Calu3 (cell line): ENCODE data around the gene ARSG. TPM values are rescaled to one million over a fixed set of nuclear protein-coding genes. Genes with fewer than 3 reads are reported as not detected.

Experiments
- BruUV-seq: library from RNA; stranded (reverse); fragments of 400-500 nt; replicated peaks from 2 replicates; lab custom pipeline; 2021; lab: Mats Ljungman, UMichigan
- CTCF ChIA-PET: fragments of 300-600 bp; sonication (Branson Sonifier 250); formaldehyde crosslinking; loops from one replicate; lab custom pipeline; 2022; ENCODE audit warnings: antibody characterized with exemption; lab: Charles Lee
- DNase-seq: peaks from one replicate; pipeline ENCODE4 v3.0.0; 2022
- H3K27ac Mint-ChIP-seq: one replicate; pipeline ENCODE4 v1.8.0; 2022; ENCODE audit warnings: mixed read lengths; ENCODE audit not compliant: unreplicated experiment
- H3K27me3 Mint-ChIP-seq: one replicate; pipeline ENCODE4 v1.8.0; 2022; ENCODE audit warnings: mixed read lengths; ENCODE audit not compliant: unreplicated experiment
- H3K36me3 Mint-ChIP-seq: one replicate; pipeline ENCODE4 v1.8.0; 2022; ENCODE audit warnings: mild to moderate bottlenecking, moderate library complexity, mixed read lengths; ENCODE audit not compliant: insufficient read depth, unreplicated experiment
- H3K4me1 Mint-ChIP-seq: one replicate; pipeline ENCODE4 v1.8.0; 2022; ENCODE audit warnings: mild to moderate bottlenecking, low read depth, mixed read lengths; ENCODE audit not compliant: unreplicated experiment
- H3K4me3 Mint-ChIP-seq: one replicate; pipeline ENCODE4 v1.8.0; 2022; ENCODE audit warnings: mild to moderate bottlenecking, low read depth, moderate library complexity, mixed read lengths; ENCODE audit not compliant: unreplicated experiment
- H3K9me3 Mint-ChIP-seq: one replicate; pipeline ENCODE4 v1.8.0; 2022; ENCODE audit warnings: low read depth, mixed read lengths; ENCODE audit not compliant: unreplicated experiment
- intact Hi-C: fragments of 100-400 bp; cut with micrococcal nuclease; formaldehyde crosslinking; loops from one replicate; pipeline ENCODE4 v1.10.0; 2022; ENCODE audit not compliant: unreplicated experiment
- total RNA-seq: library from RNA; stranded (reverse); gene quantifications from 2 replicates; pipeline ENCODE4 v1.2.3, GENCODE V29; 2022
- TF ChIP-seq, protein P1 (sequence below): fragments of 200-600 bp; IDR thresholded peaks from one replicate; pipeline ENCODE4 v1.8.0; 2022; ENCODE audit warnings: antibody characterized with exemption; ENCODE audit not compliant: unreplicated experiment

The ARSG gene
- total RNA-seq, 1 experiment from 2014 or later = 1.4 TPM

DNA sequence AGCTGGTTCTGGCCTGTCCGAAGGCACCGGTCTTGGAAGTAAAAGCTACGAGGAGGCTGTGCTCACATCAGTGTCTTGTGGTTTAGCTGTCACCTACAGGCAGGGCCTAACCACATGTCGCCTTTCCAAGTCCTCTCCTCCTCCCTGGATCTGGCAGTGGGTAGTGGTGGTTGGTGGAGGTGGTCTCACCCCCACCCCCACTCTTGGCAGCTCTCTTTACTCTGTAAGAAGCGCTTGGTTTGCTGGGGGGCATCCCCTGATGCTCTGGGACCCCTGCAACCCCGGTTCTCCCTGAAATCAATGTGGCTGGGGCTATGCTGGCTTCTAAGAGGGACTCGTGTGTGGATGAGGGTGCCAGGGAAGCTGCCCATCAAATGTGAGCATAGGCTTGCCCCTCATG lies 97.7 kb downstream of the ARSG start:
- Mint-ChIP-seq H3K9me3 (no peaks in the 10 kb centered on the region), H3K27me3 (peaks cover 1% of the 10 kb centered on the region), H3K36me3 (no peaks in the 10 kb centered on the region), H3K4me3 (no peak overlapping the region), H3K4me1 (peaks cover 8% of the 10 kb centered on the region), H3K27ac (no peak overlapping the region)
- TF ChIP-seq, protein P1, sequence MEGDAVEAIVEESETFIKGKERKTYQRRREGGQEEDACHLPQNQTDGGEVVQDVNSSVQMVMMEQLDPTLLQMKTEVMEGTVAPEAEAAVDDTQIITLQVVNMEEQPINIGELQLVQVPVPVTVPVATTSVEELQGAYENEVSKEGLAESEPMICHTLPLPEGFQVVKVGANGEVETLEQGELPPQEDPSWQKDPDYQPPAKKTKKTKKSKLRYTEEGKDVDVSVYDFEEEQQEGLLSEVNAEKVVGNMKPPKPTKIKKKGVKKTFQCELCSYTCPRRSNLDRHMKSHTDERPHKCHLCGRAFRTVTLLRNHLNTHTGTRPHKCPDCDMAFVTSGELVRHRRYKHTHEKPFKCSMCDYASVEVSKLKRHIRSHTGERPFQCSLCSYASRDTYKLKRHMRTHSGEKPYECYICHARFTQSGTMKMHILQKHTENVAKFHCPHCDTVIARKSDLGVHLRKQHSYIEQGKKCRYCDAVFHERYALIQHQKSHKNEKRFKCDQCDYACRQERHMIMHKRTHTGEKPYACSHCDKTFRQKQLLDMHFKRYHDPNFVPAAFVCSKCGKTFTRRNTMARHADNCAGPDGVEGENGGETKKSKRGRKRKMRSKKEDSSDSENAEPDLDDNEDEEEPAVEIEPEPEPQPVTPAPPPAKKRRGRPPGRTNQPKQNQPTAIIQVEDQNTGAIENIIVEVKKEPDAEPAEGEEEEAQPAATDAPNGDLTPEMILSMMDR = no peak
- intact Hi-C loops = no loop called here
- no peak for DNase-seq
- CTCF ChIA-PET = no interaction called here
- no TSS peak for BruUV-seq

DNA sequence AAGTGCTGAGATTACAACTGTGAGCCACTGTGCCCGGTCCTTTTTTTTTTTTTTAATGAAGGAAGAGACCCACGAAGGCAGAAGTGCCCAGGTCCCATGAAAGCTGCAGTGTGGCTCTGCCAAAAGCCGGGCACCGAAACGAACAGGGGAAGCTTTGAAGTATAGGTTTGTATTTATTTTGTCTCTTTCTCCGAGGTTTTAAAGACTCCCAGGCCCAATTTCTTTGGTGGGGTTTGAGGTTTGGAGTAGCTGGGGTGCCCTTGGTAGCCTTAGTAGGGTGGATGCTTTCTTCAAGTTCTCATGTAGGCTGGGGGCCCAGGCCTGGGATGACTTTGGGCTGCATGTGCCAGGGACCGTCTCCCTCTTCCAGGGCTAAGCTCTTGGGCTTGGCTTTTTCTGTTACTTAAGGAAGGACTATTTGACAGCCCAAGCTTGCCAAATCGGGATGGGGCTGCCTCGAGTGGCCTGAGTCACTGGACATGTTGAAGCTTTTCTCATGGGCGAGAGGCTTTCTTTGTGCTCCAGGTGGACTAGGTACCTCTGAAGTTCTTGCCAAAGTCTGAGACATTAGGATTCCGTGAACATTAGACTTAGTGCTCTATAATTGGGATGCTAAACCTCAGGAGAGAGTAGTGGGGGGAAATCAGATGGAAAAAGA lies 99.7 kb downstream of the ARSG start:
- no peaks in the 10 kb centered on the region for H3K27me3 Mint-ChIP-seq
- intact Hi-C loops = no loop called here
- CTCF ChIA-PET = interaction anchor here (0.7 kb wide), 1 partner anchor 8 kb away, joined by 5 read pairs; no protein-coding TSS in a partner anchor

DNA sequence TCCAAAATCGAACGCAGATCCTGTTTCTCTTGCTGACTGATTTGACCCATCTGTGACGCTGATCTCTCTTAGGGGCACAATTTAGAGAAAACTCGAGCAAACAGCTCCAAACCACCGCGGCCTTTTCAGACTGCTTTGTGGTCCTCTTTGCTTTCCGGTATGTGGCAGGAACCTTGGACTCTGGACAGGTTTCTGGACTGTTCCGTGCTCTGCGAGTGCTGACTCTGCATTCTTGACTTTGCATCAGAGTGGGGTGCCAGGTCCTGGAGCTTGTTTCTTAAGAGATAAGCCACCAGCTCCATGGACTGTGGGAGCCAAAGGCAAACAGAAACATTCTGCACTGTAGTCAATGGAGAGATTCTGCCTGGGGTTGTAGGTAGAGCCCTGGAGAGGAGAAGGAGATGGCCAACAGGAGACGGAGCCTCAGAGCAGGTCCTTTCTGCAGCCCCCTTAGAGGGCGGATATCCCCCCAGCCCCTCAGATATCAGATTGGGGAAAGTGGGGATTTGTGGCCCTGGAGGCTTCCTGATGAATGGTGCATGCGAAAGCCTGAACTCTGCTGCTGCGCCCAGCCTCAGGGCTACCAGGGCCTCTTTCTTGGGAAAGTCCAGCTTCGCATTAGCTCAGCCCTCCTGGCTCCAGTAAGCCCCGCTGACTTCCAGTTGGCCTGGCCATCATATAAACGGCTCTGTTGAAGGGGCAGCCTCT lies 100.4 kb downstream of the ARSG start:
- no TSS peak for BruUV-seq
- intact Hi-C loops = no loop called here
- no peak for DNase-seq

More for the DNA sequence above, 99.7 kb downstream of the ARSG start:
- Mint-ChIP-seq H3K36me3 (no peaks in the 10 kb centered on the region), H3K4me1 (peaks cover 8% of the 10 kb centered on the region), H3K27ac (no peak overlapping the region), H3K9me3 (peaks cover 3% of the 10 kb centered on the region), H3K4me3 (no peak overlapping the region)
- BruUV-seq = no TSS peak
- TF ChIP-seq, protein P1 = no peak
- DNase-seq = no peak

DNA sequence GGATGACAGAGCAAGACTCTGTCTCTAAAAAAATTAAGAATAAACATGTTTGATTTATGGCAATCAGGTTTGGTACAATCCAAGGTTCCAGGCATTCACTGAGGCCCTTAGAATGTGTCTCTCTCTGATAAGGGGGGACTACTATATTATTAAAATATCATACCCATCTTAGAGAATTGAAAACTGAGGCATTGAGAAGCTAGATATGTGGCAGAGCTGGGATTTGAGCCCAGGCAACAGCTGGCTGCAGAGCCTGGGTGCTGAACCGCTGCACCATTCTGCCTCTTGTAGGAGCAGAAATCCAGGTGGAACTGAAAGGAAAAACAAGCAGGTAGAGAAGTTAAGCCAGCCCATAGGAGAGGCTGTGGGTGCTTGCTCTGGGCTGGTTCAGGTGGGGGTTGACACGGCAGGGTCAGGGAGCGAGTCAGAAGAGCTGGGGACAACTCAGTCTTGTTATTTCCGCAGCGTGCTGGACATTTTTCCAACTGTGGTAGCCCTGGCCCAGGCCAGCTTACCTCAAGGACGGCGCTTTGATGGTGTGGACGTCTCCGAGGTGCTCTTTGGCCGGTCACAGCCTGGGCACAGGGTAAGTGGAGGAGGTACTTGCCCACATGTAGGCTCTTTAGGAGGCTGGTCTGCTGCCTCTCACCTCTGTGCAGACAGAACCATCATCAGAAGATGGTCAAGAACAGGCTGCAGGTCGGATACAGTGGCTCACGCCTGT lies 103.5 kb downstream of the ARSG start:
- Mint-ChIP-seq H3K36me3 (no peaks in the 10 kb centered on the region), H3K27ac (no peak overlapping the region), H3K4me3 (no peak overlapping the region), H3K9me3 (peaks cover 3% of the 10 kb centered on the region), H3K27me3 (no peaks in the 10 kb centered on the region), H3K4me1 (no peaks in the 10 kb centered on the region)
- no TSS peak for BruUV-seq
- intact Hi-C loops = no loop called here
- DNase-seq = no peak
- CTCF ChIA-PET = no interaction called here
- TF ChIP-seq, protein P1 = no peak

More for the DNA sequence above, 100.4 kb downstream of the ARSG start:
- H3K9me3 Mint-ChIP-seq = peaks cover 3% of the 10 kb centered on the region
- no peak overlapping the region for H3K27ac Mint-ChIP-seq
- H3K27me3 Mint-ChIP-seq = no peaks in the 10 kb centered on the region
- peaks cover 8% of the 10 kb centered on the region for H3K4me1 Mint-ChIP-seq
- H3K36me3 Mint-ChIP-seq = no peaks in the 10 kb centered on the region
- TF ChIP-seq, protein P1 = no peak
- CTCF ChIA-PET = no interaction called here
- H3K4me3 Mint-ChIP-seq = no peak overlapping the region
